Ishikawa (cell line): ENCODE measurements around the gene CD63.

Source experiments
- CEBPB ChIP-seq: IDR thresholded peaks from 2 replicates; pipeline ENCODE4 v1.6.1; 2012
- CREB1 ChIP-seq: IDR thresholded peaks from 2 replicates; pipeline ENCODE4 v1.6.1; 2012; ENCODE audit warnings: low read depth
- EGR1 ChIP-seq: IDR thresholded peaks from 2 replicates; pipeline ENCODE4 v1.6.1; 2012
- EP300 ChIP-seq: IDR thresholded peaks from 2 replicates; pipeline ENCODE4 v1.6.1; 2012; ENCODE audit warnings: borderline replicate concordance
- FOXM1 ChIP-seq: IDR thresholded peaks from 2 replicates; pipeline ENCODE4 v1.6.1; 2012; ENCODE audit warnings: low read depth, borderline replicate concordance
- NFIC ChIP-seq: IDR thresholded peaks from 2 replicates; pipeline ENCODE4 v1.6.1; 2012
- RAD21 ChIP-seq: IDR thresholded peaks from 2 replicates; pipeline ENCODE4 v1.6.1; 2012; ENCODE audit warnings: low read depth
- TAF1 ChIP-seq: IDR thresholded peaks from 2 replicates; pipeline ENCODE4 v1.6.1; 2012; ENCODE audit warnings: low read depth, mild to moderate bottlenecking
- TCF12 ChIP-seq: IDR thresholded peaks from 2 replicates; pipeline ENCODE4 v1.6.1; 2012; ENCODE audit warnings: low read depth
- TEAD4 ChIP-seq: IDR thresholded peaks from 2 replicates; pipeline ENCODE4 v1.6.1; 2012
- YY1 ChIP-seq: IDR thresholded peaks from 2 replicates; pipeline ENCODE4 v1.6.1; 2012; ENCODE audit warnings: low read depth
- ZBTB7A ChIP-seq: IDR thresholded peaks from 2 replicates; pipeline ENCODE4 v1.6.1; 2012; ENCODE audit warnings: low read depth
- TF ChIP-seq, protein P1 (sequence below): IDR thresholded peaks from 2 replicates; pipeline ENCODE4 v1.6.1; 2012
- TF ChIP-seq, protein P2 (sequence below): IDR thresholded peaks from 2 replicates; pipeline ENCODE4 v1.6.1; 2012; ENCODE audit warnings: low read depth, mild to moderate bottlenecking
- TF ChIP-seq, protein P3 (sequence below): IDR thresholded peaks from 2 replicates; pipeline ENCODE4 v1.6.1; 2012

Gene CD63

DNA sequence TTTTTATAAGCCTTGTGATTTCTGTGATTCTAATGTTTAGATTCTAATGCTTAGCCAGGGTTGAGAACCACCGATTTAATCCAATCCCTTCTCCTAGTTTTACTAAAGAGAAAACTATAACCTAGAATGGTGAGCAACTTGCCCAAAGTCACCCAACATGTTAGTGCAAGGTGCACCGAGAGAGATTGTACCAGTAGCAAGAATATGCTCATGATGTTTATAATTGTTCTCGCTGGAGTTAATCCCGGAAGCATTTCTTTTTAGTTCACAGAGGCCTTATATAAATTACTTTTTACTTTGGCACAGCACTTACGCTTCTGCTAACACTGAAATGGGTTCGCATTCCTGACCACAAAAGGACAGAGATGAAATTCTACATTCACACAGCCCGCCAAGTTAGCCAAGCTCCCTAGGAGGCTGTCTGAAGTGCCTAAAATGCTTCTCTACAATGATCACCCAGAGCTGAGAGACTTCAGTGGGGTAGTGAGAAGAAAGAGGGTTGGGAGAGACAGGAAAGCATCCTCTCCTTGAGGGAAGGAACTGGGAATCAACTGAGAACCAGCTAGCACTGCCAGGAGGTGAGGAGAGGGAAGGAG, 13.5 kb downstream of the CD63 start:
- TF ChIP-seq, protein P1, sequence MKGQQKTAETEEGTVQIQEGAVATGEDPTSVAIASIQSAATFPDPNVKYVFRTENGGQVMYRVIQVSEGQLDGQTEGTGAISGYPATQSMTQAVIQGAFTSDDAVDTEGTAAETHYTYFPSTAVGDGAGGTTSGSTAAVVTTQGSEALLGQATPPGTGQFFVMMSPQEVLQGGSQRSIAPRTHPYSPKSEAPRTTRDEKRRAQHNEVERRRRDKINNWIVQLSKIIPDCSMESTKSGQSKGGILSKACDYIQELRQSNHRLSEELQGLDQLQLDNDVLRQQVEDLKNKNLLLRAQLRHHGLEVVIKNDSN, result no peak
- TF ChIP-seq YY1 (no peak), ZBTB7A (no peak), RAD21 (no peak), NFIC (no peak), CREB1 (no peak)
- TF ChIP-seq, protein P2, sequence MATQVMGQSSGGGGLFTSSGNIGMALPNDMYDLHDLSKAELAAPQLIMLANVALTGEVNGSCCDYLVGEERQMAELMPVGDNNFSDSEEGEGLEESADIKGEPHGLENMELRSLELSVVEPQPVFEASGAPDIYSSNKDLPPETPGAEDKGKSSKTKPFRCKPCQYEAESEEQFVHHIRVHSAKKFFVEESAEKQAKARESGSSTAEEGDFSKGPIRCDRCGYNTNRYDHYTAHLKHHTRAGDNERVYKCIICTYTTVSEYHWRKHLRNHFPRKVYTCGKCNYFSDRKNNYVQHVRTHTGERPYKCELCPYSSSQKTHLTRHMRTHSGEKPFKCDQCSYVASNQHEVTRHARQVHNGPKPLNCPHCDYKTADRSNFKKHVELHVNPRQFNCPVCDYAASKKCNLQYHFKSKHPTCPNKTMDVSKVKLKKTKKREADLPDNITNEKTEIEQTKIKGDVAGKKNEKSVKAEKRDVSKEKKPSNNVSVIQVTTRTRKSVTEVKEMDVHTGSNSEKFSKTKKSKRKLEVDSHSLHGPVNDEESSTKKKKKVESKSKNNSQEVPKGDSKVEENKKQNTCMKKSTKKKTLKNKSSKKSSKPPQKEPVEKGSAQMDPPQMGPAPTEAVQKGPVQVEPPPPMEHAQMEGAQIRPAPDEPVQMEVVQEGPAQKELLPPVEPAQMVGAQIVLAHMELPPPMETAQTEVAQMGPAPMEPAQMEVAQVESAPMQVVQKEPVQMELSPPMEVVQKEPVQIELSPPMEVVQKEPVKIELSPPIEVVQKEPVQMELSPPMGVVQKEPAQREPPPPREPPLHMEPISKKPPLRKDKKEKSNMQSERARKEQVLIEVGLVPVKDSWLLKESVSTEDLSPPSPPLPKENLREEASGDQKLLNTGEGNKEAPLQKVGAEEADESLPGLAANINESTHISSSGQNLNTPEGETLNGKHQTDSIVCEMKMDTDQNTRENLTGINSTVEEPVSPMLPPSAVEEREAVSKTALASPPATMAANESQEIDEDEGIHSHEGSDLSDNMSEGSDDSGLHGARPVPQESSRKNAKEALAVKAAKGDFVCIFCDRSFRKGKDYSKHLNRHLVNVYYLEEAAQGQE, result no peak

DNA sequence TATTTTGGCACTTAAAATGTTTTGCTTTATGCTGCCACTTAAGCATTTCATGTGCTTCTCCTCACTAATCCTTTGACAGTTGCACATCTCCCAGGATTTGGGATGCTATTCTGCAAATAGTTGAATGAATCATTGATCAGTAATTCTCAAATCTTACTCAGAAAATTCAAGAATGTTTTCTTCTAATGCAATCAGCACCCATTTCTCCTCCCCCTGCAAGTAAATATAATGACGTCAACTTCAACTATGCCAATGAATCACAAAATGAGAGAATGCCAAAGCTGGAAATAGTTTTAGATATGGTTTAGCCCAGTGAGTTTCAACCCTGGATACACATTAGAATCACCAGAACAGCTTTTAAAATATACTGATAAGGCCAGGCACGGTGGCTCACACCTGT, 15.1 kb downstream of the CD63 start:
- TF ChIP-seq EP300, result no peak
- TF ChIP-seq, protein P2, result no peak
- TF ChIP-seq FOXM1, result no peak
- TF ChIP-seq CEBPB, result no peak

DNA sequence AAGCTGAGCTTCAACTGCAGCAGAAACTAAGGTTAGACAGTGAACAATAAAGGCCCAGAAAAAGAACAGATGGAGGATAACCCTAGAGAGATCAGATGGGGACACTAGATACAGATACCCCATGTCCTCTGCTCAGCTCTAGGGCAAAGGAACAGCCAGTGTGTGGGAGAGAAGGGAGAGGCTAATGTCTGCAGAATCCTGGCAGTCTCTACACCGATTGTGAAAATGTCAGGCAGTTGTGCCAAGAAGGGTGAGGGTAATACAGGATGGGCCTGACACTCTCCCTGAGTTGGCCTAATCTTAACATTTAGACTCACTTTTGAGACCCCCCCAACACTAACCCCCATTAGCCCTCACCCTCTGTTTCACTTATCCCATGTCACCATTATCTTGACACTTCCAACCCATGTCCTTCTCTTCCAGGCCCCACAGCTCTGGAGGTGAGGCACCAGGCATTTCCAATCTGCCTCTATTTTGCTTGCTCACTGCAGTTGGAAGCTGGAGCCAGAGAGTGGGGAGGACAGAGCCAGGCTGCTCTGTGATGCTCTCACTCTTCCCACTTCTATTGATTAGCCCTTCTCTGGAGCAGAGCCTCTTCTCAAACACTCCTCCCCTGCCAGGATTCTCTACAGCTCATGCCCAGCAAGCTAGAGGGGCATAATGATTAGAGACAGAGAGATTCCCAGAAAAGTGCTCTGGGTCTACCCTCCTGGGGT, 16.0 kb downstream of the CD63 start:
- TF ChIP-seq, protein P1, result no peak
- TF ChIP-seq NFIC (no peak), TAF1 (no peak), CEBPB (no peak), EGR1 (no peak), EP300 (no peak), TEAD4 (no peak), YY1 (no peak)

DNA sequence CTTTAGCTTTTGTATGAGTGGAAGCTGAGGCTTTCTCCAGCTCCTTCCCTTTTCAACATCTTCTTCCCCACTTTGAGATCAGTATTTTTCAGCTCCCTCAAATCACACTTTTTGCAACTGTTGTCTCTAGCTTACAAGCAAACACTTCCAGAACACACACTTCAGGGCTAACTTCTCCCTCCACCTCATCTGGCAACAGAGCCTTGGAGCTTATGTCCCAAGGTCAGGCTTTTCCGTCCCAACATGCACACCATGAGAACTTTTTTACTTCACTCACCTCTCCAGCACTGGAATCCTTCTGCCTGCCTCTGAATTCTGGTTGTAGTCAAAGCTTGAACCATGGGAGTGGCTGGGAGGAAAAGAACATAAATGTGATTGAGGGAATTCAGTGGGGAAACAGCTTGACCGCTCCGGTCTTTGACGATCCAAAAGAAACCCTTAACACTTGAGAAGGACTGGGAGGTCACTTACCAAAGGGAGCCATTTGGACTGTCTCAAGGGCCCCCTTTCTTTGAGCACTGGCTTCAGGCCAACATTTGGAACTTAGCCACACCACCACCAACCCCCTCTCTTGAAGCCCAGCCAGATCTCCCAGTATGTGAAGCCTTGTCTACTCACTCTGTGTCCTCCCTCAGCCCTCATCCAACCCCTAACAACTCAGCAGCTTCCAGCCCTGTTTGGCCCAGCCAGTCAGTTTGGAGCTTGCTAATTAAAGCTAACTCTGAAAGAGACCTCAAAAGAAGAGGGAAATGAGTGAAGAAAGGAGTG, 16.8 kb downstream of the CD63 start:
- TF ChIP-seq CEBPB, result no peak
- no peak for TF ChIP-seq TCF12
- no peak for TF ChIP-seq TEAD4
- TF ChIP-seq, protein P2, result no peak
- no peak for TF ChIP-seq FOXM1
- TF ChIP-seq EGR1, result no peak
- no peak for TF ChIP-seq ZBTB7A
- no peak for TF ChIP-seq NFIC
- no peak for TF ChIP-seq TAF1
- TF ChIP-seq, protein P3, sequence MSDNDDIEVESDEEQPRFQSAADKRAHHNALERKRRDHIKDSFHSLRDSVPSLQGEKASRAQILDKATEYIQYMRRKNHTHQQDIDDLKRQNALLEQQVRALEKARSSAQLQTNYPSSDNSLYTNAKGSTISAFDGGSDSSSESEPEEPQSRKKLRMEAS, result no peak

DNA sequence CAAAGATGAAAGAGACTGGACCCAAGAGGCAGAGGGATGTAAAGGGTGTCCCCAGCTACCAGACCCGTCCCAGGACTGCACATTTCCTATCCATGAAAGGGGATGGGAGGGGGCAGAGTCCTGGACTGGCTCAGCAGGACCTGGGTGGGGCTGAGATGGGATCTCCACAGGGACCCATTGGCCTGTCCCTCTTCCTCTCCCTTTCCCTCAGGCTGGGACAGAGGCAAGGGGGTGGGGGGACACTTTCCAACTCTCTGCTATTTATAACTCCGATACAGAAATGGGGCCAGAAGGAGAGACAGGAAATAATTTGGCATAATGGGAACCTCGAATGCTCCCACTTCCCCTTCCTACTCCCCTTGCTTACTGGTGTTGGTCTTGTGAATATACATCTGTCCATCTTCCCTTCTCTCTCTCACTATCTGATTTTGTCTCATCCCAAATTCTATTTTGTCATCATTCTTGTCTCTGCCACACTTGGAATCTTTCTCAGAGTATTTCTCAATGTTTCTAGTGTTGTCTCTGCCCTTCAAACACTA, 20.0 kb downstream of the CD63 start:
- TF ChIP-seq, protein P1, result no peak
- TF ChIP-seq ZBTB7A (no peak), NFIC (no peak), TEAD4 (no peak), RAD21 (no peak), EGR1 (no peak), TAF1 (no peak), CEBPB (no peak), YY1 (no peak), FOXM1 (no peak)
- TF ChIP-seq, protein P2, result no peak
- TF ChIP-seq, protein P3, result no peak
